Measurements from ENCODE around the gene MPP1.

The MPP1 gene

GRCh38 chrX:154732421-154733065 lies 72.7 kb downstream of the MPP1 start:
- DNase-seq (ENCODE audit: extremely low read depth in 1 of 2, low read depth in 1 of 2), result no peak

GRCh38 chrX:154731881-154732280 lies 73.4 kb downstream of the MPP1 start:
- DNase-seq (ENCODE audit: extremely low read depth in 1 of 2, low read depth in 1 of 2), result no peak

- no peak for DNase-seq (ENCODE audit: extremely low read depth in 1 of 2, low read depth in 1 of 2)
These were observed 74.1 kb downstream of the MPP1 start for GRCh38 chrX:154731184-154731583.

GRCh38 chrX:154730253-154730891 lies 74.9 kb downstream of the MPP1 start:
- no peak for DNase-seq (ENCODE audit: extremely low read depth in 1 of 2, low read depth in 1 of 2)

GRCh38 chrX:154729439-154729838 lies 75.8 kb downstream of the MPP1 start:
- no peak for DNase-seq (ENCODE audit: extremely low read depth in 1 of 2, low read depth in 1 of 2)

Data from stimulated activated CD8-positive, alpha-beta memory T cell treated with anti-CD3 and anti-CD28 coated beads, Interleukin-7, amount 100 ng/mL, for 48 hours (primary cell).